ENCODE measurements around the gene LHX1. TPM values are rescaled to one million over a fixed set of nuclear protein-coding genes. Genes with fewer than 3 reads are reported as not detected.

The LHX1 gene
- total and polyA plus RNA-seq, 2 donors (not counting 1 experiment from before 2014, with no cell fraction given): not detected

DNA sequence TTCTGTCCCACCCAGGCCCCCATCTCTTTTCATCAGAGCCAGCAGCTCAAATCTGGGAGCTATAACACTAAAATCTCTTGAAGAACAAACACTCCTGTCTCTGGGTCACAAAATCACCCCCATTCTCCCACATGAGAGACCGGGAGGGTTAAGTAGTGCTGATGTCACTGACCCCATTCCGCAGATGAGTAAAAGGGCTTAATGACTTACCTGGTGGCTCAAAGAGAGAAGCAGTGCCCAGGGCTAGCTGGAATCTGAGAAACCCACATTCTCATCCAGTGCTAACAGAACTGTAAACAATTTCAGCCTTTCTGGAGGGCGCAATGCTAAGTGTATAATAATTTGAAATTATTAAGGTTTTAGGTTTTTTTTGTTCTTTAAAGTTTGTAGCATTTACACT is 26.3 kb upstream of the LHX1 start:
- Histone ChIP-seq H3K4me1 (ENCODE audit: control insufficient read depth, extremely low read depth, insufficient read depth, low read length) (no peaks in the 10 kb centered on the region), H3K27me3 (ENCODE audit: control insufficient read depth, insufficient read depth, low read length) (peaks cover 3% of the 10 kb centered on the region), H3K79me2 (ENCODE audit: control insufficient read depth, insufficient read depth, low read length) (no peaks in the 10 kb centered on the region), H3K4me3 (replicated peaks in 1 of 4; ENCODE audit: control extremely low read depth in 1 of 4, insufficient read depth in 1 of 4, low read depth in 3 of 4, low read length in 4 of 4) (no peak overlapping the region), H3K27ac (ENCODE audit: insufficient read depth, low read length) (no peak overlapping the region), H3K36me3 (ENCODE audit: control insufficient read depth, insufficient read depth, low read length) (no peaks in the 10 kb centered on the region), H3K9ac (ENCODE audit: insufficient read depth, low read length) (no peak overlapping the region), H3K9me3 (ENCODE audit: control insufficient read depth, insufficient read depth, low read depth, low read length) (no peaks in the 10 kb centered on the region), H4K20me1 (ENCODE audit: control insufficient read depth, extremely low read depth, insufficient read depth, low read length) (no peaks in the 10 kb centered on the region), H3K4me2 (ENCODE audit: extremely low read depth, insufficient read depth, low read length) (no peak overlapping the region), H2AFZ (ENCODE audit: low read length) (no peak overlapping the region)
- no peak for DNase-seq (ENCODE audit: low read depth in 2 of 2)
- TF ChIP-seq, protein P1, sequence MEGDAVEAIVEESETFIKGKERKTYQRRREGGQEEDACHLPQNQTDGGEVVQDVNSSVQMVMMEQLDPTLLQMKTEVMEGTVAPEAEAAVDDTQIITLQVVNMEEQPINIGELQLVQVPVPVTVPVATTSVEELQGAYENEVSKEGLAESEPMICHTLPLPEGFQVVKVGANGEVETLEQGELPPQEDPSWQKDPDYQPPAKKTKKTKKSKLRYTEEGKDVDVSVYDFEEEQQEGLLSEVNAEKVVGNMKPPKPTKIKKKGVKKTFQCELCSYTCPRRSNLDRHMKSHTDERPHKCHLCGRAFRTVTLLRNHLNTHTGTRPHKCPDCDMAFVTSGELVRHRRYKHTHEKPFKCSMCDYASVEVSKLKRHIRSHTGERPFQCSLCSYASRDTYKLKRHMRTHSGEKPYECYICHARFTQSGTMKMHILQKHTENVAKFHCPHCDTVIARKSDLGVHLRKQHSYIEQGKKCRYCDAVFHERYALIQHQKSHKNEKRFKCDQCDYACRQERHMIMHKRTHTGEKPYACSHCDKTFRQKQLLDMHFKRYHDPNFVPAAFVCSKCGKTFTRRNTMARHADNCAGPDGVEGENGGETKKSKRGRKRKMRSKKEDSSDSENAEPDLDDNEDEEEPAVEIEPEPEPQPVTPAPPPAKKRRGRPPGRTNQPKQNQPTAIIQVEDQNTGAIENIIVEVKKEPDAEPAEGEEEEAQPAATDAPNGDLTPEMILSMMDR (conservative IDR thresholded peaks at IDR 0.05 in 1 of 2, IDR thresholded peaks at IDR 0.05 in 1 of 2; ENCODE audit: low read depth in 1 of 2, low read length in 2 of 2): no peak
- TF ChIP-seq EZH2 (IDR thresholded peaks at IDR 0.05; ENCODE audit: low read length, missing control alignments): no peak

DNA sequence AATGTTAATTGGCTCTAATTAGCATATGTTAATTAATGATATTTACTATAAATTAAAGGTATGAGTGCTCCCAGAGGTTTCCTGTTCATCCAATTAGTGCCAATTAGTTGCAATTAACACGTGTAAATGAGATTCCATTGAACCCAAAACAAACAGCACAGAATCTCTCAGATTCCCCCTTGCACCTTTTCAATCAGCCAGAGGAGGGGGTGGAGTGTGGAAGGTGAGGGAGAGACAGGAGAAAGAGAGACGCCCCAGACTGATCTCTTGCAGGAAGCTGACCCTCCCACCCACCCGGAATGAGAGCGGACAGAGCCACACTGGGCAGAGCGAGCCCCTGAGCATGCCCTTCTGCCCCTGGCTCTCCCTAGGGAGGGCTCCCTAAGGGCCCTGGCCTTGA is 24.1 kb upstream of the LHX1 start:
- Histone ChIP-seq H3K9ac (ENCODE audit: insufficient read depth, low read length) (no peak overlapping the region), H3K4me2 (ENCODE audit: extremely low read depth, insufficient read depth, low read length) (no peak overlapping the region), H3K27me3 (ENCODE audit: control insufficient read depth, insufficient read depth, low read length) (peaks cover 3% of the 10 kb centered on the region), H3K36me3 (ENCODE audit: control insufficient read depth, insufficient read depth, low read length) (no peaks in the 10 kb centered on the region), H2AFZ (ENCODE audit: low read length) (no peak overlapping the region), H3K79me2 (ENCODE audit: control insufficient read depth, insufficient read depth, low read length) (no peaks in the 10 kb centered on the region), H3K27ac (ENCODE audit: insufficient read depth, low read length) (no peak overlapping the region), H3K4me3 (replicated peaks in 1 of 4; ENCODE audit: control extremely low read depth in 1 of 4, insufficient read depth in 1 of 4, low read depth in 3 of 4, low read length in 4 of 4) (no peak overlapping the region), H4K20me1 (ENCODE audit: control insufficient read depth, extremely low read depth, insufficient read depth, low read length) (no peaks in the 10 kb centered on the region), H3K9me3 (ENCODE audit: control insufficient read depth, insufficient read depth, low read depth, low read length) (no peaks in the 10 kb centered on the region), H3K4me1 (ENCODE audit: control insufficient read depth, extremely low read depth, insufficient read depth, low read length) (no peaks in the 10 kb centered on the region)
- no peak for DNase-seq (ENCODE audit: low read depth in 2 of 2)
- no peak for TF ChIP-seq EZH2 (IDR thresholded peaks at IDR 0.05; ENCODE audit: low read length, missing control alignments)
- TF ChIP-seq, protein P1 (conservative IDR thresholded peaks at IDR 0.05 in 1 of 2, IDR thresholded peaks at IDR 0.05 in 1 of 2; ENCODE audit: low read depth in 1 of 2, low read length in 2 of 2): no peak

DNA sequence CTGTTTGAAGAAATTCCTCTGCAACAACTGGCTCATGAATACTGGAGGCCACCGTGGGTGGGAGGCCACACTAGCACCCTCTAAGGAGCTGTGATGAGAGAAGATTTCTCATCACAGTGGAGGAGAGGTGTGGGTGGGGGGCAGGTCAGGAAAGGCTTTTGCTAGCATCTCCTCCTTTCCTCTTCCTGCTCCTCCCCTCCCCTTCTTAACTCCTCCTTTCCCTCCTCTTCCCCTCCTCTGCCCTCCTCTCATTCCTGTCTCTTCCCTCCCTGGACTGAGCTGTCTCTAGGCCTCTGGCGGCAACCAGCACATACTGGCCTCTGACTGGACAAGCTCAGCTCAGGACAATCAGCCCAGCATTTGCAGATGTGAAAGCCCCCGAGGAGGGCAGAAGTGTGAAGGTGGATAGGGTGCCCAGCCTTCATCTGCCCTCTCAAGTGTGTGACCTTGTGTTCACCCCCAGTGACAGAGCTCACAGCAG is 19.0 kb upstream of the LHX1 start:
- H3K4me2 ChIP-seq (ENCODE audit: extremely low read depth, insufficient read depth, low read length): no peak overlapping the region

More for the DNA sequence above, 19.0 kb upstream of the LHX1 start:
- Histone ChIP-seq H3K36me3 (ENCODE audit: control insufficient read depth, insufficient read depth, low read length) (no peaks in the 10 kb centered on the region), H4K20me1 (ENCODE audit: control insufficient read depth, extremely low read depth, insufficient read depth, low read length) (no peaks in the 10 kb centered on the region), H3K4me1 (ENCODE audit: control insufficient read depth, extremely low read depth, insufficient read depth, low read length) (no peaks in the 10 kb centered on the region), H3K4me3 (replicated peaks in 1 of 4; ENCODE audit: control extremely low read depth in 1 of 4, insufficient read depth in 1 of 4, low read depth in 3 of 4, low read length in 4 of 4) (no peak overlapping the region), H3K27ac (ENCODE audit: insufficient read depth, low read length) (no peak overlapping the region), H3K79me2 (ENCODE audit: control insufficient read depth, insufficient read depth, low read length) (no peaks in the 10 kb centered on the region), H3K27me3 (ENCODE audit: control insufficient read depth, insufficient read depth, low read length) (no peaks in the 10 kb centered on the region), H3K9ac (ENCODE audit: insufficient read depth, low read length) (no peak overlapping the region), H3K9me3 (ENCODE audit: control insufficient read depth, insufficient read depth, low read depth, low read length) (no peaks in the 10 kb centered on the region), H2AFZ (ENCODE audit: low read length) (no peak overlapping the region)
- no peak for TF ChIP-seq EZH2 (IDR thresholded peaks at IDR 0.05; ENCODE audit: low read length, missing control alignments)
- TF ChIP-seq, protein P1 (conservative IDR thresholded peaks at IDR 0.05 in 1 of 2, IDR thresholded peaks at IDR 0.05 in 1 of 2; ENCODE audit: low read depth in 1 of 2, low read length in 2 of 2): no peak
- peak in 1 of 2 donors; percentile 79 for DNase-seq (ENCODE audit: low read depth in 2 of 2)

Data from fibroblast of lung (primary cell).